Stimulated activated memory B cell treated with anti-CD40 and anti-IgM and Interleukin-4, amounts not matched to agents 10 μg/mL and 1 μg/mL and 100 μg/mL, for 72 hours (primary cell): Measurements from ENCODE around the gene NCAM2.
"Not testable (repeated sequence)": the region's sequence is repeated elsewhere in the genome, so short reads cannot be mapped to it uniquely, and the experiment has no call there.

Experiments used
- ATAC-seq: fragments of 150-1000 bp; cut with Tn5 transposase; 2 replicates; pipeline ENCODE4 v1.10.0; 2021
- H3K27ac Mint-ChIP-seq: one replicate; pipeline ENCODE4 v1.8.0; 2022; ENCODE audit warnings: mild to moderate bottlenecking, mixed read lengths
- H3K27me3 Mint-ChIP-seq: one replicate; pipeline ENCODE4 v1.8.0; 2022; ENCODE audit warnings: mixed read lengths
- H3K36me3 Mint-ChIP-seq: one replicate; pipeline ENCODE4 v1.8.0; 2022; ENCODE audit warnings: mixed read lengths
- H3K4me1 Mint-ChIP-seq: one replicate; pipeline ENCODE4 v1.8.0; 2022; ENCODE audit warnings: mixed read lengths
- H3K4me3 Mint-ChIP-seq: one replicate; pipeline ENCODE4 v1.8.0; 2022; ENCODE audit warnings: mild to moderate bottlenecking, moderate library complexity, mixed read lengths
- H3K9me3 Mint-ChIP-seq: one replicate; pipeline ENCODE4 v1.8.0; 2022; ENCODE audit warnings: mixed read lengths

Gene NCAM2

DNA sequence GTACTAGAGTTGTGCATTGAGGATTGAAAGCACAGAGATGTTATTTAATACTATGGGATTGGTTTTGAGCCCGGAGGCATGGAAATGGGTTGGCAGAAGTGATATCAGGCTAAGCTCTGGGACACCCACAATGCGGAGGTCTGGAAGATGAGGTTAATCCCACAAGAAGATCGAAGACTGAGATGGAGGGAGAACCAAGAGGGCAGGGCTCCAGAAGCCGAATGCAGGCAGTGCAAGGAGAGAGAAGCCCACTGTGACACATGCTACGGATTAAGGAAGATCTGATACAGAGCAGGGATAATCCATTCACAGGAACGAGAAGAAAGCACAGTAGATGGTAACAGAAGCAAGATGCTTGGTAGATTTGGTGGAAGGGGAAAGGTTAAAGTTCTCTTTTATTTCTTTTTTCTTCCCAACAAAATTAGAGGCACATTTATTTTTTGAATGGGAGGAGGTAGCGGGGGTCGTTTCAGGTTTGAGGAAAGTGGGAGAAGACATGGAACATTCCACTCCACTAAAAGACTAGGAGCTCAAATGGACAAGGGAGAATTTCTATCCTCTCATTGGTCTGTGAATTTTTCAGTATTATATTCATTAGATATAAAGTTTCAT lies 113.2 kb downstream of the NCAM2 start:
- Mint-ChIP-seq H3K9me3 (no peaks in the 10 kb centered on the region), H3K27me3 (no peaks in the 10 kb centered on the region), H3K27ac (no peak overlapping the region), H3K36me3 (no peaks in the 10 kb centered on the region), H3K4me3 (no peak overlapping the region), H3K4me1 (no peaks in the 10 kb centered on the region)
- ATAC-seq: no peak

DNA sequence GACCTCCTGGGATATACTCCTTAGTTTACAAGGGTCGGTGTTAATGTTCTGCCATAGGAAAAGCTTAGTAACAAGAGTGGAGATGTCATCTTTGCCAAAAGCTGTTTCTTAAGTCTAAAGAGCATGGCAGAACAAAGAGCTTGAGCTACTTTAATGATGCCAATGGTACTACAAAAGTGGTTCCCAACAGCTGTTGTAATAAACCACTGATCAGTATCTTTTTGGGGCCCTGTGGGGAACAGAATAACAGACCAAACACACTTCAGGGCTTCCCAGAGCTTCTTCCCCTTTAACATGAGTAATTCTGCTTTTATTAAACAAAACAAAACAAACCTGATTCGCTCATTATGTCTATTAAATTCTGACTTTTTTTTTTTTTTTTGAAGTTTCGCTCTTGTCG lies 116.3 kb downstream of the NCAM2 start:
- no peak for ATAC-seq
- Mint-ChIP-seq H3K36me3 (no peaks in the 10 kb centered on the region), H3K9me3 (no peaks in the 10 kb centered on the region), H3K4me3 (no peak overlapping the region), H3K27me3 (no peaks in the 10 kb centered on the region), H3K27ac (no peak overlapping the region), H3K4me1 (peaks cover 10% of the 10 kb centered on the region)

DNA sequence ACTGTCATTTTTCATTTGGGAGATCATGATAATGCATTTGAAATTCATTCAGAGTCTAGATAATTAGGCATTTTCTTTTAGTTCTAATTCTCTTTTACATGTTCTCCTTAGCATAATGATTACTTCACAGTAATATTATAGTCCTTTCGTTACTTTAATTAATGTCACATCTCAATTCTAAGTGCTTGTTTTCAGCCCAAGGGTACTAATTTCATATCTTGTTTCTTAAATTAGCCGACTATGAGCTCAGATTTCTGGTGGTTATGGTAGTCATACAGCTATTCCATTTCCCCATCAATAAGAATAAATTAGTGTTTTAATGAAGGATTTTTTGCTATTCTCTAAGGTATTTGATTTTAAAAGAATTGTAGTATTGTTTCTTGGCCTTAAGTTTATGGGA lies 120.9 kb downstream of the NCAM2 start:
- ATAC-seq: no peak
- H3K36me3 Mint-ChIP-seq: no peaks in the 10 kb centered on the region
- H3K27ac Mint-ChIP-seq: no peak overlapping the region
- H3K9me3 Mint-ChIP-seq: no peaks in the 10 kb centered on the region
- H3K4me3 Mint-ChIP-seq: no peak overlapping the region
- peaks cover 10% of the 10 kb centered on the region for H3K4me1 Mint-ChIP-seq
- no peaks in the 10 kb centered on the region for H3K27me3 Mint-ChIP-seq

DNA sequence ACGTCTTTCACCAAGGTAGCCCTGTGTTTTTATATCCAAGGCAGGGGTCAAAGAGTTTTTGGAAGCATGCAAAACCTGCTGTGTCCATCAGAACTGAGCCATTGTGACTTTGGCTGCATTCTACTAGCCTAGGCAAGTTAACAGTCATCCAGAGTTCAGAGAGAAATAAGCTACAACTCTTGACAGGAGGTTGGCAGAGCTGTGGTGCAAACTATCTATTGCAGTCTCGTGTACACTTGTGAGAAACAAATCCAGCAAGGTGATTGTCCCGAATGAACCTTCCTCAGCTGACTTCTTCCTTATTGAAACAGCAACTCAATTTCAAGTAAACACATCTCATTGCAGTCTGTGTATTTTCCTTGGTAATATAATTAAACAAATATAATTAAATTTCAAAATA lies 124.5 kb downstream of the NCAM2 start:
- H3K4me3 Mint-ChIP-seq: no peak overlapping the region
- peaks cover 10% of the 10 kb centered on the region for H3K4me1 Mint-ChIP-seq
- H3K27me3 Mint-ChIP-seq: no peaks in the 10 kb centered on the region
- no peaks in the 10 kb centered on the region for H3K9me3 Mint-ChIP-seq
- no peaks in the 10 kb centered on the region for H3K36me3 Mint-ChIP-seq
- no peak for ATAC-seq
- no peak overlapping the region for H3K27ac Mint-ChIP-seq

DNA sequence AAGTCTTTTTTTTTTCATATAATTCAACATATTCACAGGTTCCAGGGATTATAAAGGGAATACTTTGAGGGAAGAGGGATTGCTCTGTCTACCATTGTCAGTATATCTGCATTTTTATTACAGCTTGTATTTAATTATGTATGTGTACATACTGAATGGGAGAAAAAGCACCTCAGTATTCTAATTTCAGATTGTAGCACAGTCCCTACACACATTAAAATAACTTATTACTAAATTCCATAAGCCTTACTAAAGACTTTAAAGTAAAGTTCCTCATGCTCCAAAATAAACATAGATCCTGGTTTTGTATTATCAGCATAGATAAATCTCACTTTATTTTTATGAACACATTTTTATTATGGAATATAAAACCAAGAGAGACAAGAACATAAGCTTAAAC lies 134.2 kb downstream of the NCAM2 start:
- Mint-ChIP-seq H3K4me1 (no peaks in the 10 kb centered on the region), H3K9me3 (no peaks in the 10 kb centered on the region), H3K27ac (no peak overlapping the region), H3K36me3 (no peaks in the 10 kb centered on the region), H3K4me3 (no peak overlapping the region), H3K27me3 (no peaks in the 10 kb centered on the region)
- no peak for ATAC-seq

DNA sequence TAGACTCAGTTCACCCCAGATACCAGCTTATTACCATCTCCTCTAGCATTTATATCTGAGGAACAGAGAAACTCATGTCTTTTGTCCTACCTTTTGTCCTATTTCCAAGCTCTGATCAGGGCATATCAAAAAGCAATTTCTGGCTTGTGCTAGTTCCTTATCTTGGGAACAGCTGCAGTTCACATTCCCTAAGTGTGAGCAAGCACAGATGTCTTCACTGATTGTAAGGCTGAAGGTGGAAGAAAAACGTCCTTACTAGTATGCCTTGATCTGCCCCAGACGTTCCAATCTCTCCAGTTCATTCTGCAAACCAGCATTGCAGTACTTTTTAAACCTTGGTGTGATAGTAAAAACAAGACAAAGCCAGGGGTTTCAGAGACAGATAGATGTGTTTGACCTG lies 139.8 kb downstream of the NCAM2 start:
- no peaks in the 10 kb centered on the region for H3K9me3 Mint-ChIP-seq
- no peak overlapping the region for H3K4me3 Mint-ChIP-seq
- no peaks in the 10 kb centered on the region for H3K4me1 Mint-ChIP-seq
- no peaks in the 10 kb centered on the region for H3K36me3 Mint-ChIP-seq
- ATAC-seq: no peak
- H3K27ac Mint-ChIP-seq: no peak overlapping the region
- H3K27me3 Mint-ChIP-seq: no peaks in the 10 kb centered on the region

DNA sequence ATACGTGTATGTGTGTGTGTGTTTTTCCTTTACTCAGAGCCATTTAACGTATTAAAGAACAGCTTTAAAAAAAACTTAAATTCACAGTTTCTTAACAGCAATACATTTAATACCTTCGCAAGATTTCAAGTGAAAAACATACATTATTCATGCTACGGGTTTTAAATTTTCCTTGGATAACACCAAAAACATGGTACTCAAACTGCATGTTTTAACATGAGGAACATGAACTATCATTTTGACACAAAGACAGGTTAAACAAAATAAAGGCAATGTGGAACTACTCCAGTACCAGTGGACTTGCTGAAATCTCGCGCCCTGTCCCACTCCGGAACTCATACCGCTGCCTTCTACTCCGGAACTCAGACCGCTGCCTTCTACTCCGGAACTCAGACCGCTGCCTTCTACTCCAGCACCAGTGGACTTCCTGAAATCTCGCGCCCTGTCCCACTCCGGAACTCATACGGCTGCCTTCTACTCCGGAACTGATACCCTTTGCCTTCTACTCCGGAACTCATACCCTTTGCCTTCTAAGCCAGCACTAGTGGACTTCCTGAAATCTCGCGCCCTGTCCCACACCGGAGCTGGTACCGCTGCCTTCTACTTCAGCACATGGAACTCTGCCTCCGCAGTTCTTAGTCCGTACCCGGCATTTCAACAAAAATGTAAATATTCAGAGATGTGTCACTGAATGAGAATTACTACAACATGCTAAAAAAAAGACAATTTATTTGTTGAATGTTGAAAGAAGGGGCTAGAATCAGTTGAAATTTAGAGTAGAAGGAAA lies 148.6 kb downstream of the NCAM2 start:
- Mint-ChIP-seq H3K9me3 (no peaks in the 10 kb centered on the region), H3K36me3 (no peaks in the 10 kb centered on the region), H3K4me3 (no peak overlapping the region), H3K27me3 (no peaks in the 10 kb centered on the region), H3K27ac (no peak overlapping the region), H3K4me1 (no peaks in the 10 kb centered on the region)
- ATAC-seq: no peak

DNA sequence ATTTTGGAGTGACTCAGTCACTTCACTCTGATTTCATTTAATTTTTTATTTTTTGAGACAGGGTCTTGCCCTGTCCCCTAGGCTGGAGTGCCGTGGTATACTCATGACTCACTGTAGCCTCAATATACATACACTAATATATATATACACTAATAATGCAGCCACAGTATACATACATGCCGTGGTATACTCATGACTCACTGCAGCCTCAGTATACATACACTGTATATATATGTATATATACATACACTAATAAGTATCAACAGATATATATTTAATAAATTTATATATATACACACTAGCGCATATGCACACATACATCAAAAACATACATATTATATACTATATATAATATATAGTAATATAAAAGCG lies 149.2 kb downstream of the NCAM2 start:
- Mint-ChIP-seq H3K27ac (no peak overlapping the region), H3K9me3 (no peaks in the 10 kb centered on the region), H3K27me3 (no peaks in the 10 kb centered on the region), H3K36me3 (no peaks in the 10 kb centered on the region), H3K4me3 (no peak overlapping the region), H3K4me1 (no peaks in the 10 kb centered on the region)
- ATAC-seq: no peak

DNA sequence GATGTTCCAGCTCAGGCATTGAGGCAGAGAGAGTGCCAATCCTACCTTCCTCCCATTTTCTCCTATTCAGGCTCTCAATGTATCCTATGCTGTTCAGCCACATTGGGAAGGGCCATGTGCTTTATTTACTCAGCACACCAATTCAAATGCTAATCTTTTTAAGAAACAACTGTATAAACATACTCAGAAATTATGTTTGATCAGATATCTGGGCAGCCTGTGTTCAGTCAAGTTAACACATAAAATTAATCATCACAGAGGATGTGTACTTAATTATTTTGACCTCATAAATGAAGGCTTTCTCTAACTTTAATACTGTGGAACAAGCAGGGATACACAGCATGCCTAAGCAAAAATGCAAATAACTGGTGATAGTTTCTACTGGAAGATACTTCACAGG lies 149.8 kb downstream of the NCAM2 start:
- H3K27ac Mint-ChIP-seq: no peak overlapping the region
- ATAC-seq: no peak
- H3K9me3 Mint-ChIP-seq: no peaks in the 10 kb centered on the region
- H3K27me3 Mint-ChIP-seq: no peaks in the 10 kb centered on the region
- no peak overlapping the region for H3K4me3 Mint-ChIP-seq
- H3K4me1 Mint-ChIP-seq: no peaks in the 10 kb centered on the region
- H3K36me3 Mint-ChIP-seq: no peaks in the 10 kb centered on the region

DNA sequence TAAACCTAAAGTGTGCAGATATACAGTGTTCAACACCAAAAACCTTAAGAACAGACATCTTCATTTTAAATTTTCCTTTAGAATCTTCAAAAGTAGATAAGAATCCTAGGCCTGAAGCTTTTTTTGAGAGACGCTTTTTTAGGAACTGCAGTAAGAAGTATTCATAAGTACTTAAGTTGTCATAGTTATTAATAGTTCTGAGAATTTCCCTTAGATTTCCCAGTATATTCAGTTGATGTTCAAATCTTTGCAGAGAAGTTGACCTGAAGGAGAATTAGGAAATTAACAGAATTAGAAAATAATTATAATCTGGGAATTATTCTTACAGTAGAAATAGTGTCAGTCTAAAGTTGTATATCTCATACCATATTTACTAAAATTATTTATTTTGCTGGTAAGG lies 150.3 kb downstream of the NCAM2 start:
- Mint-ChIP-seq H3K27ac (no peak overlapping the region), H3K4me1 (no peaks in the 10 kb centered on the region), H3K9me3 (no peaks in the 10 kb centered on the region), H3K4me3 (no peak overlapping the region), H3K27me3 (no peaks in the 10 kb centered on the region), H3K36me3 (no peaks in the 10 kb centered on the region)
- no peak for ATAC-seq

DNA sequence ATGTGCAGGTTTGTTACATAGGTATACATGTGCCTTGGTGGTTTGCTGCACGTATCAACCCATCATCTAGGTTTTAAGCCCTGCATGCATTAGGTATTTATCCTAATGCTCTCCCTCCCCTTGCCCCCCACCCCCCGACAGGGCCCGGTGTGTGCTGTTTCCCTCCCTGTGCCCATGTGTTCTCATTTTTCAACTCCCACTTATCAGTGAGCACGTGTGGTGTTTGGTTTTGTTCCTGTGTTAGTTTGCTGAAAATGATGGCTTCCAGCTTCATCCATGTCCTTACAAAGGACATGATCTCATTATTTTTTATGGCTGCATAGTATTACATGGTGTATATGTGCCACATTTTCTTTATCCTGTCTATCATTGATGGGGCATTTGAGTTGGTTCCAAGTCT lies 151.2 kb downstream of the NCAM2 start:
- not testable (repeated sequence) for H3K9me3 Mint-ChIP-seq, ATAC-seq, H3K27ac Mint-ChIP-seq, H3K27me3 Mint-ChIP-seq, H3K4me1 Mint-ChIP-seq, H3K36me3 Mint-ChIP-seq, H3K4me3 Mint-ChIP-seq

DNA sequence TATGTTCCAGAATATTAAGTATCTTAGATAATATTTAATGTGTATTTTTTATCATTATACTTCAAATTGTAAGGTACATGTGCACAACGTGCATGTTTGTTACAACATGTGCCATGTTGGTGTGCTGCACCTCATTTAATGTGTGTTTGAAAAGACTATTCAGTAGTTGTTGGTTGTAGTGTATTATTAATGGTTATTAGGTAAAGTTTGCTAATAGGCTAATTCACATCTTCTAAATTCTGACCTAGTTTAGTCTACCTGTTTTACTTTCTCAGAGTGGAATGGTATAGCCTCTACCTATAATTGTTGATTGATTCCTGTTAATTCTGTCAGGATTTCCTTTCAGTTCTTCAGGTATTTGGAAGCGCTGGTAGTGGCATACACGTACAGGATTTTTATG lies 153.0 kb downstream of the NCAM2 start:
- no peaks in the 10 kb centered on the region for H3K27me3 Mint-ChIP-seq
- no peak overlapping the region for H3K4me3 Mint-ChIP-seq
- H3K4me1 Mint-ChIP-seq: no peaks in the 10 kb centered on the region
- no peaks in the 10 kb centered on the region for H3K9me3 Mint-ChIP-seq
- H3K36me3 Mint-ChIP-seq: no peaks in the 10 kb centered on the region
- ATAC-seq: no peak
- H3K27ac Mint-ChIP-seq: no peak overlapping the region

DNA sequence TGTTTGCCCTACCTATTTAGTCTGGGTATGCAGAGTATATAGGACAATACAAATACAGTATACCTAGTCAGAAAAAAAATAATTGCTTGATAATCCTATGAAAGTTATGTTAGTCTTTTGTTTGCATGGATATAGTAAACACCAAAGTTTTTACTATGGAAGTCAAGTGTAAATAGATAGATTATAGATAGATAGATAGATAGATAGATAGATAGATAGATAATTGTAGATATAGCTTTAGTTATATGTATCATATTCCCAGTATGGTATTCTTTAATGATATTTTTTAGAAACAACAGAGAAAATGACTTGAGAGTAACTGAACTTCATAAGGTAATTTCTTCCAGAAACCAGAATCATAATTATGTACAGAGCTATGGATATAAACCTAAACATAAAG lies 158.2 kb downstream of the NCAM2 start:
- Mint-ChIP-seq H3K36me3 (no peaks in the 10 kb centered on the region), H3K27me3 (no peaks in the 10 kb centered on the region), H3K4me3 (no peak overlapping the region), H3K9me3 (no peaks in the 10 kb centered on the region), H3K4me1 (no peaks in the 10 kb centered on the region), H3K27ac (no peak overlapping the region)
- ATAC-seq: no peak

DNA sequence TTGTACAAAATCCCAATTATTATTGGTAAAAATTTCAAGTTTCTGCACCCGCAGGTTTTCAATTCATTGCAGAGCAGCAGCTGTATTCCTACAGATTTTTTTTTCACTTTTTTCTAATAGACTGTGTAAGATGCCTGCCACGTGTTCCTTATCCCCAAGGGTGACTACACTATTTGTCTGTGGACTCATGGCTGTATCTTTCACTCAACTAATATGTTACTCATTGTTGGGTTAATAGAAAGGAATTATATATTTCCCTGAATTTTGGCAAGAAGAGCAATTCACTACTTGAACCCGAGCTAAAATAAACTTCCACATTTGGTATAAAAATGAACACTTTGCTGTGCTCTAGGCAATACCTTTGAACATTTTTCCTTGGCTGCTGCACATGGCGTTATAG lies 158.7 kb downstream of the NCAM2 start:
- Mint-ChIP-seq H3K36me3 (no peaks in the 10 kb centered on the region), H3K4me3 (no peak overlapping the region), H3K27me3 (no peaks in the 10 kb centered on the region), H3K4me1 (no peaks in the 10 kb centered on the region), H3K27ac (no peak overlapping the region), H3K9me3 (no peaks in the 10 kb centered on the region)
- no peak for ATAC-seq

DNA sequence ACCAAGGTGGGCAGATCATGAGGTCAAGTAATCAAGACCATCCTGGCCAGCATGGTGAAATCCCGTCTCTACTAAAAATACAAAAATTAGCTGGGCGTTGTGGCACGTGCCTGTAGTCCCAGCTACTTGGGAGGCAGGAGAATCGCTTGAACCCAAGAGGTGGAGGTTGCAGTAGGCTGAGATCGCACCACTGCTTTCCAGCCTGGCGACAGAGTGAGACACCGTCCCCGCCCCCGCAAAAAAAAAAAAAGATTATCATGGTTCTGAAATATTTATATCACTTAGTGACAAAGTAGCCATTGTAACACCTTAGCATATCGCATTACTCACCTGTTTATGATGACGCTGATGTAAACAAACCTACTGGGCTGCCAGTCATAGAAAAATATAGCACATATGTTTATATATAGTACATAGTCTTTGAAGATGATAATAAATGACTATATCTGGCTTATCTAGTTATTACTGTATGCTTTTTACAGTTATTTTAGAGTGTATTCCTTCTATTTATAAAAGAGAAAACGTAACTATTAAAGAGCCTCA lies 160.2 kb downstream of the NCAM2 start:
- Mint-ChIP-seq H3K4me3 (no peak overlapping the region), H3K36me3 (no peaks in the 10 kb centered on the region), H3K9me3 (no peaks in the 10 kb centered on the region), H3K27me3 (no peaks in the 10 kb centered on the region), H3K27ac (no peak overlapping the region), H3K4me1 (peaks cover 5% of the 10 kb centered on the region)
- no peak for ATAC-seq

DNA sequence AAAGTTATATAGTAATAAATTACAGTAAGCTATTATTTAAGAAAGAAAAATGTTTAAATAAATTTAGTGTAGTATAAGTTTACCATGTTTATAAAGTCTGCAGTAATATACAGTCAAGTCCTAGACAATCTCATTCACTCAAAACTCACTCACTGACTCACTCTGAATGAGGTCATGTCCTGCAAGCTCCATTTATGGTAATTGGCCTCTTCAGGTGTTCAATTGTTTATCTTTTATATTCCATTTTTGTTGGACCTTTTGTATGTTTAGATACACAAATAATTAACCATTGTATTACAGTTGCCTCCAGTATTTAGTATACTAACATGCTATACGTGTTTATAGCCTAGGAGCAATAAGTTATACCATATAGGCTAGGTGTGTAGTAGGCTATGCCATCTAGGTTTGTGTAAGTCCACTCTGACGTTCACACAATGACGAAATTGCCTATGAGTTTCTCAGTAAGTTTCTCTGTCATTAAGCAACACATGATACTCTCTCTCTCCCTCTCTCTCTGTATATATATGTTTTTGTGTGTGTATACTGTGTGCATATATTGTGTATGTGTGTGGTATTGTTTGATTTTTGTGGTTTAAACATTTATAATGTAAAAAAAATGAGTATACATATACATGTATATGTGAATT lies 161.2 kb downstream of the NCAM2 start:
- no peaks in the 10 kb centered on the region for H3K27me3 Mint-ChIP-seq
- no peaks in the 10 kb centered on the region for H3K9me3 Mint-ChIP-seq
- peaks cover 5% of the 10 kb centered on the region for H3K4me1 Mint-ChIP-seq
- H3K27ac Mint-ChIP-seq: no peak overlapping the region
- no peak overlapping the region for H3K4me3 Mint-ChIP-seq
- no peaks in the 10 kb centered on the region for H3K36me3 Mint-ChIP-seq
- ATAC-seq: no peak
